Measurements from ENCODE around the gene LRRC34. TPM values are rescaled to one million over a fixed set of nuclear protein-coding genes. Genes with fewer than 3 reads are reported as not detected.
A peak's percentile ranks its signal among the peaks of the same experiment; 100 is the strongest.

LRRC34 gene
- total and polyA plus RNA-seq, 10 of the 15 experiments (the other 5 are each of a cell fraction or from before 2014, with no cell fraction given) = 0.24 to 3.7 (median 1.7) TPM

GRCh38 chr3:169772897-169773816 lies 39.5 kb downstream of the LRRC34 start, which contains the start of gene MYNN (continued):
- TF ChIP-seq, protein P1, sequence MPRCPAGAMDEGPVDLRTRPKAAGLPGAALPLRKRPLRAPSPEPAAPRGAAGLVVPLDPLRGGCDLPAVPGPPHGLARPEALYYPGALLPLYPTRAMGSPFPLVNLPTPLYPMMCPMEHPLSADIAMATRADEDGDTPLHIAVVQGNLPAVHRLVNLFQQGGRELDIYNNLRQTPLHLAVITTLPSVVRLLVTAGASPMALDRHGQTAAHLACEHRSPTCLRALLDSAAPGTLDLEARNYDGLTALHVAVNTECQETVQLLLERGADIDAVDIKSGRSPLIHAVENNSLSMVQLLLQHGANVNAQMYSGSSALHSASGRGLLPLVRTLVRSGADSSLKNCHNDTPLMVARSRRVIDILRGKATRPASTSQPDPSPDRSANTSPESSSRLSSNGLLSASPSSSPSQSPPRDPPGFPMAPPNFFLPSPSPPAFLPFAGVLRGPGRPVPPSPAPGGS (IDR thresholded peaks at IDR 0.05; ENCODE audit: borderline replicate concordance, insufficient read depth, low read depth, low read length, poor library complexity, severe bottlenecking) = peak; percentile 4
- TF ChIP-seq CREB1 (IDR thresholded peaks at IDR 0.05; ENCODE audit: low read depth) (peak; percentile 95), RAD51 (IDR thresholded peaks at IDR 0.05) (no peak), SP1 (IDR thresholded peaks at IDR 0.05; ENCODE audit: low read depth, low read length) (peak; percentile 28), TARDBP (IDR thresholded peaks at IDR 0.05; ENCODE audit: borderline replicate concordance) (0 out of 2 replicates have a peak, but pooled peaks have one; percentile 19), TAF1 (IDR thresholded peaks at IDR 0.05; ENCODE audit: borderline replicate concordance, low read depth, low read length) (peak; percentile 77)

GRCh38 chr3:169772305-169772896 lies 40.3 kb downstream of the LRRC34 start:
- POLR2A ChIA-PET = interaction anchor here (0.6 to 0.9 kb wide), 5 partner anchors 8 to 1439 kb away, joined by 3 to 5 read pairs (median 3); partner anchors contain the start of genes SEC62 and TERC
- BruUV-seq (replicated peaks) = no TSS peak
- in situ Hi-C loops (cut with MboI) = no loop called here
- TF ChIP-seq JUNB (IDR thresholded peaks at IDR 0.05) (no peak; the same call in 1 of the 2 replicates), TCF7 (IDR thresholded peaks at IDR 0.05; ENCODE audit: borderline replicate concordance) (no peak), FOXK2 (IDR thresholded peaks at IDR 0.05) (no peak), ATF2 (IDR thresholded peaks at IDR 0.05; ENCODE audit: low read length) (0 out of 2 replicates have a peak, but pooled peaks have one; percentile 23), POLR2A (IDR thresholded peaks at IDR 0.05; ENCODE audit: low read depth, low read length) (no peak), ELK1 (IDR thresholded peaks at IDR 0.05; ENCODE audit: low read depth, low read length) (no peak), CBFB (IDR thresholded peaks at IDR 0.05; ENCODE audit: low read depth) (no peak), RUNX3 (IDR thresholded peaks at IDR 0.05; ENCODE audit: low read length) (no peak)

More at GRCh38 chr3:169772305-169772896, 40.3 kb downstream of the LRRC34 start:
- intact Hi-C loops (cut with micrococcal nuclease; ENCODE audit: unreplicated experiment) = loop anchor here (5.0 kb wide), 3 partner anchors 160 to 1095 kb away; partner anchors contain the start of gene SKIL
- ChIA-PET CTCF (interaction anchor here (0.6 to 2.8 kb wide), 9 partner anchors 9 to 563 kb away, joined by 3 to 12 read pairs (median 3); partner anchors contain the start of genes LRRC34 and LRRIQ4), SMC1A (ENCODE audit: uncharacterized antibody, unreplicated experiment) (interaction anchor here (0.8 to 2.0 kb wide), 5 partner anchors 22 to 282 kb away, joined by 3 to 4 read pairs (median 3); partner anchors contain the start of genes LRRC34 and LRRIQ4), RAD21 (ENCODE audit: unreplicated experiment) (interaction anchor here (0.7 to 2.1 kb wide), 5 partner anchors 9 to 319 kb away, joined by 3 to 10 read pairs (median 4); no protein-coding TSS in a partner anchor)
- Histone ChIP-seq H4K20me1 (ENCODE audit: control insufficient read depth, insufficient read depth) (no peaks in the 10 kb centered on the region), H3K4me1 (ENCODE audit: control insufficient read depth, insufficient read depth, low read length) (peaks cover 14% of the 10 kb centered on the region; the same call in 1 of the 2 replicates), H3K36me3 (ENCODE audit: control insufficient read depth in 2 of 2, insufficient read depth in 2 of 2, low read length in 1 of 2) (peaks cover 0 to 10% of the 10 kb centered on the region in 2 experiments; a peak in 1 of 4 replicates), H2AFZ (ENCODE audit: control insufficient read depth, low read depth, low read length) (peak overlapping the region; percentile 94), H3K9me3 (replicated peaks; ENCODE audit: control insufficient read depth, insufficient read depth, low read length) (no peaks in the 10 kb centered on the region), H3K4me3 (peak overlapping the region; percentile 97), H3K9ac (ENCODE audit: control insufficient read depth, insufficient read depth, low read length) (peak overlapping the region; percentile 99), H3K79me2 (ENCODE audit: control insufficient read depth, insufficient read depth, low read length) (peaks cover 33% of the 10 kb centered on the region), H3K27ac (ENCODE audit: control insufficient read depth, insufficient read depth) (peak overlapping the region; percentile 99), H3K27me3 (replicated peaks in 1 of 2; ENCODE audit: control insufficient read depth in 2 of 2, insufficient read depth in 2 of 2, low read length in 1 of 2) (no peaks in the 10 kb centered on the region), H3K4me2 (ENCODE audit: control insufficient read depth, insufficient read depth) (peak overlapping the region; percentile 41)
- ATAC-seq (peak; percentile 57), FAIRE-seq (peak; percentile 75), DNase-seq (ENCODE audit: low read depth, low spot score) (peak; percentile 59)
- WGBS (ENCODE audit: insufficient coverage, insufficient replicate concordance, low lambda C conversion rate, missing lambda C conversion rate) = under 1% methylated on average over 14 of the region's 15 CpGs
